ENCODE data around the gene RELA. TPM values are rescaled to one million over a fixed set of nuclear protein-coding genes. Genes with fewer than 3 reads are reported as not detected.
"Not testable (repeated sequence)": the region's sequence is repeated elsewhere in the genome, so short reads cannot be mapped to it uniquely, and the experiment has no call there.

Gene RELA
- total and polyA plus RNA-seq, 4 donors = 14.5 to 57.7 (median 41.7) TPM

GRCh38 chr11:65680192-65680743 is 17.6 kb upstream of the RELA start:
- no CpG with 5 or more reads among the region's 5 CpGs for WGBS (ENCODE audit: insufficient coverage)

DNA sequence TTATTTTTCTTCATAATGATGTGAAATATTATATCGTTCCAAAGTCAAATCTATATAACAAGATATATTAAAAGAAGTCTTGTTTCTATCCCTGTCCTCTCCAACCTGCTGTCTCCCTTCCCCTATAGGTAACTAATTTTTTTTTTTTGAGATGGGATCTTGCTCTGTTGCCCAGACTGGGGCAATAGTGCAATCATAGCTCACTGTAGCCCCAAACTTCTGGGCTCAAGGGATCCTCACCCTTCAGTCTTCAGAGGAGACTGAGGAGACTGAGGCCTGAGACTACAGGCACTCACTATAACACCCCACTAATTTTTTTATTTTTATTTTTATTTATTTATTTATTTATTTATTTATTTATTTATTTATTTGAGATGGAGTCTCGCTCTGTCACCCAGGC is 10.3 kb upstream of the RELA start:
- Histone ChIP-seq H3K9me3 (ENCODE audit: control insufficient read depth, insufficient read depth, low read length) (no peaks in the 10 kb centered on the region), H3K27me3 (ENCODE audit: control insufficient read depth, insufficient read depth, low read length) (no peaks in the 10 kb centered on the region), H3K27ac (ENCODE audit: low read depth, low read length) (no peak overlapping the region), H3K36me3 (ENCODE audit: control insufficient read depth, insufficient read depth, low read length) (no peaks in the 10 kb centered on the region), H3K4me1 (ENCODE audit: control insufficient read depth, insufficient read depth, low read length) (no peaks in the 10 kb centered on the region), H3K4me3 (ENCODE audit: low read depth, low read length) (no peak overlapping the region)
- no CpG with 5 or more reads among the region's 2 CpGs for WGBS (ENCODE audit: insufficient coverage)
- DNase-seq (ENCODE audit: low read depth in 4 of 6, low spot score in 6 of 6) = no peak

More at GRCh38 chr11:65680192-65680743, 17.6 kb upstream of the RELA start:
- Histone ChIP-seq H3K27ac (ENCODE audit: low read depth, low read length) (no peak overlapping the region), H3K9me3 (ENCODE audit: control insufficient read depth, insufficient read depth, low read length) (no peaks in the 10 kb centered on the region), H3K36me3 (ENCODE audit: control insufficient read depth, insufficient read depth, low read length) (no peaks in the 10 kb centered on the region), H3K4me3 (ENCODE audit: low read depth, low read length) (no peak overlapping the region), H3K27me3 (ENCODE audit: control insufficient read depth, insufficient read depth, low read length) (no peaks in the 10 kb centered on the region), H3K4me1 (ENCODE audit: control insufficient read depth, insufficient read depth, low read length) (no peaks in the 10 kb centered on the region)
- DNase-seq (ENCODE audit: low read depth in 4 of 6, low spot score in 6 of 6) = no peak

DNA sequence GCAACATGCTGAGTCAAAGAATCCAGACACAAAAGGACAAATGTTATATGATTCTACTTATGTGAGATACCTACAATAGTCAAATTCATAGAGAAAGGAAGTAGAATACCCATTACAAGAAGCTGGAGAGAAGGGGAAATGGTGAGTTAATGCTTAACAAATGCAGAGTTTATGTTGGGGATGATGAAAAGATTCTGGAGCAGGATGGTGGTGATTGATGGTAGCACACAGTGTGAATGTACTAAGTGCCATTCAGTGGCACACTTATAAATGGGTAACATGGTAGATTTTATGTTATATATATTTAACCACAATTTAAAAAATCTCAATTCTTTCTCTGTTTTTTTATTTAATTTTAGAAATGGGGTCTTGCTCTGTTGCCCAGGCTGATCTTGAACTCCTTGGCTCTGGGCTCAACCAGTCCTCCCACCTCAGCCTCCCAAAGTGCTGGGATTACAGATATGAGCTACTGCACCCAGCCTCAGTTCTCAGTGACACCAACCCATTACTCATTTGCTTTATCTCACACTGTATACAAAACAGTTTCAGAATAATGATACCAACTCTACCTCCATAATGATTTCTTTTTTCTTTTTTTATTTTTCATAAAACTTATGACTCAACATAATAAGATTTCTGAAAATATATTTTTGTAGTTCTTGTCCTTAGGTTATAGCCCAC is 9.6 kb upstream of the RELA start:
- no peaks in the 10 kb centered on the region for H3K36me3 ChIP-seq (ENCODE audit: control insufficient read depth, insufficient read depth, low read length)
- no peak for DNase-seq (ENCODE audit: low read depth in 4 of 6, low spot score in 6 of 6)
- no peaks in the 10 kb centered on the region for H3K27me3 ChIP-seq (ENCODE audit: control insufficient read depth, insufficient read depth, low read length)
- no peaks in the 10 kb centered on the region for H3K9me3 ChIP-seq (ENCODE audit: control insufficient read depth, insufficient read depth, low read length)
- H3K27ac ChIP-seq (ENCODE audit: low read depth, low read length) = no peak overlapping the region
- H3K4me3 ChIP-seq (ENCODE audit: low read depth, low read length) = no peak overlapping the region
- H3K4me1 ChIP-seq (ENCODE audit: control insufficient read depth, insufficient read depth, low read length) = no peaks in the 10 kb centered on the region

- peak in 3 of 6 donors; percentile 9 to 74 (median 70) for DNase-seq (ENCODE audit: low read depth in 4 of 6, low spot score in 6 of 6)
- no peaks in the 10 kb centered on the region for H3K27me3 ChIP-seq (ENCODE audit: control insufficient read depth, insufficient read depth, low read length)
- H3K4me3 ChIP-seq (ENCODE audit: low read depth, low read length) = peak overlapping the region; percentile 56
- H3K4me1 ChIP-seq (ENCODE audit: control insufficient read depth, insufficient read depth, low read length) = peaks cover 28% of the 10 kb centered on the region
- H3K27ac ChIP-seq (ENCODE audit: low read depth, low read length) = peak overlapping the region; percentile 99
- WGBS (ENCODE audit: insufficient coverage) = 0% methylated on average over 4 of the region's 15 CpGs
- peaks cover 32% of the 10 kb centered on the region for H3K36me3 ChIP-seq (ENCODE audit: control insufficient read depth, insufficient read depth, low read length)
- no peaks in the 10 kb centered on the region for H3K9me3 ChIP-seq (ENCODE audit: control insufficient read depth, insufficient read depth, low read length)
These were observed 1.0 kb upstream of the RELA start for GRCh38 chr11:65663639-65664200.

DNA sequence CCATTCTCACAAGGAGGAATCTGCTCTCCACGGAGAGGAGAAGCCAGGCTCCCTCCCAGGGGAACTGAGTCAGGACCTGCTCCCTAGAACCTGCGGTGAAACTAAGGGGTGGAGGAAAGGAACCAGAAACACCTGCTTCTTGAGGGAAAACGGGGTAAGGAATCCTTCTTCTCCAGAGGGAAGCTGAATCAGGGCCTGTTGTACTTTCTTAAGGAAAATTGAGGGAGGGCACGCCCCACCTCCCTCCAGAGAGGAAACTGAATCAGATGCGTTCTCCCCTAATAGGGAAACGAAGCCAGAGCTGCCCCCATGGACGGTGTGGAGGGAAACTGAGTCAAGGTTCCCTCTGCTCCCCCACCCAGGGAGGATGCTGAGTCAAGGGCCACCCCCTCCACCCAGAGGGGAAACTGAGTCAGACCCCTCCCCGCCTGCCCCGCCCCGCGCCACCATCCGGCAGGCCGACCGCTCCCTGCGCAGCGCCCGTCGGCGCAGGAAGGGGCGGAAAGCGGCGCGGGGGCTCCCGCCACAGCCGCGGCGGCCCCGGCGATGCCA is 393 bp downstream of the RELA start:
- H3K27me3 ChIP-seq (ENCODE audit: control insufficient read depth, insufficient read depth, low read length) = no peaks in the 10 kb centered on the region
- peaks cover 46% of the 10 kb centered on the region for H3K36me3 ChIP-seq (ENCODE audit: control insufficient read depth, insufficient read depth, low read length)
- peak overlapping the region; percentile 36 for H3K27ac ChIP-seq (ENCODE audit: low read depth, low read length)
- no peak for DNase-seq (ENCODE audit: low read depth in 4 of 6, low spot score in 6 of 6)
- H3K4me3 ChIP-seq (ENCODE audit: low read depth, low read length) = peak overlapping the region; percentile 56
- 1% methylated on average over 25 of the region's 29 CpGs for WGBS (ENCODE audit: insufficient coverage)
- no peaks in the 10 kb centered on the region for H3K9me3 ChIP-seq (ENCODE audit: control insufficient read depth, insufficient read depth, low read length)
- H3K4me1 ChIP-seq (ENCODE audit: control insufficient read depth, insufficient read depth, low read length) = peaks cover 28% of the 10 kb centered on the region

- WGBS (ENCODE audit: insufficient coverage) = 82% methylated on average over 15 of the region's 25 CpGs
- Histone ChIP-seq H3K27ac (ENCODE audit: low read depth, low read length) (peak overlapping the region; percentile 36), H3K4me1 (ENCODE audit: control insufficient read depth, insufficient read depth, low read length) (peaks cover 28% of the 10 kb centered on the region), H3K27me3 (ENCODE audit: control insufficient read depth, insufficient read depth, low read length) (no peaks in the 10 kb centered on the region), H3K4me3 (ENCODE audit: low read depth, low read length) (peak overlapping the region; percentile 56), H3K9me3 (ENCODE audit: control insufficient read depth, insufficient read depth, low read length) (no peaks in the 10 kb centered on the region), H3K36me3 (ENCODE audit: control insufficient read depth, insufficient read depth, low read length) (peaks cover 51% of the 10 kb centered on the region)
- DNase-seq (ENCODE audit: low read depth in 4 of 6, low spot score in 6 of 6) = no peak
These were observed 993 bp downstream of the RELA start for GRCh38 chr11:65661599-65662246.

GRCh38 chr11:65660908-65661307 is 1.8 kb downstream of the RELA start:
- peaks cover 58% of the 10 kb centered on the region for H3K36me3 ChIP-seq (ENCODE audit: control insufficient read depth, insufficient read depth, low read length)
- H3K9me3 ChIP-seq (ENCODE audit: control insufficient read depth, insufficient read depth, low read length); H3K27ac ChIP-seq (ENCODE audit: low read depth, low read length); H3K4me3 ChIP-seq (ENCODE audit: low read depth, low read length); DNase-seq (ENCODE audit: low read depth in 4 of 6, low spot score in 6 of 6); H3K27me3 ChIP-seq (ENCODE audit: control insufficient read depth, insufficient read depth, low read length): not testable (repeated sequence)
- 99% methylated on average over 7 of the region's 9 CpGs for WGBS (ENCODE audit: insufficient coverage)
- peaks cover 28% of the 10 kb centered on the region for H3K4me1 ChIP-seq (ENCODE audit: control insufficient read depth, insufficient read depth, low read length)

DNA sequence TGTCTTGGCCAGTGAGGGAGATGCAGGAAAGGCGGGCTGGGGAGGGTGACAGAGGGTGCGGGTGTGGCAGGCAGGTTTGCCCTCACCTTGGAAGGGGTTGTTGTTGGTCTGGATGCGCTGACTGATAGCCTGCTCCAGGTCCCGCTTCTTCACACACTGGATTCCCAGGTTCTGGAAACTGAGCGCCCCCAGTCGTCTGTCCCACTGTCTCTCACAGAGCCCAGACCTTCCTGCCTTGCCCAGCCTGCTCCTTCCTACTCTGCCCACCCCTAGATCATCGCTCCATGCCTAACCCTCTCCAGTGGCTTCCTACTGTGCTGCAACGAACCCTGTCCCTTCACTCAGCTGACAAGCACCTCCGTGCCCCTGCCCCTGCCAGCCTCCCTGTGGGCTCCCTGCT is 2.7 kb downstream of the RELA start:
- DNase-seq (ENCODE audit: low read depth in 4 of 6, low spot score in 6 of 6) = no peak
- Histone ChIP-seq H3K9me3 (ENCODE audit: control insufficient read depth, insufficient read depth, low read length) (no peaks in the 10 kb centered on the region), H3K27ac (ENCODE audit: low read depth, low read length) (no peak overlapping the region), H3K4me3 (ENCODE audit: low read depth, low read length) (no peak overlapping the region), H3K4me1 (ENCODE audit: control insufficient read depth, insufficient read depth, low read length) (peaks cover 28% of the 10 kb centered on the region), H3K36me3 (ENCODE audit: control insufficient read depth, insufficient read depth, low read length) (peaks cover 67% of the 10 kb centered on the region), H3K27me3 (ENCODE audit: control insufficient read depth, insufficient read depth, low read length) (no peaks in the 10 kb centered on the region)
- WGBS (ENCODE audit: insufficient coverage) = 94% methylated on average over 7 of the region's 9 CpGs

DNA sequence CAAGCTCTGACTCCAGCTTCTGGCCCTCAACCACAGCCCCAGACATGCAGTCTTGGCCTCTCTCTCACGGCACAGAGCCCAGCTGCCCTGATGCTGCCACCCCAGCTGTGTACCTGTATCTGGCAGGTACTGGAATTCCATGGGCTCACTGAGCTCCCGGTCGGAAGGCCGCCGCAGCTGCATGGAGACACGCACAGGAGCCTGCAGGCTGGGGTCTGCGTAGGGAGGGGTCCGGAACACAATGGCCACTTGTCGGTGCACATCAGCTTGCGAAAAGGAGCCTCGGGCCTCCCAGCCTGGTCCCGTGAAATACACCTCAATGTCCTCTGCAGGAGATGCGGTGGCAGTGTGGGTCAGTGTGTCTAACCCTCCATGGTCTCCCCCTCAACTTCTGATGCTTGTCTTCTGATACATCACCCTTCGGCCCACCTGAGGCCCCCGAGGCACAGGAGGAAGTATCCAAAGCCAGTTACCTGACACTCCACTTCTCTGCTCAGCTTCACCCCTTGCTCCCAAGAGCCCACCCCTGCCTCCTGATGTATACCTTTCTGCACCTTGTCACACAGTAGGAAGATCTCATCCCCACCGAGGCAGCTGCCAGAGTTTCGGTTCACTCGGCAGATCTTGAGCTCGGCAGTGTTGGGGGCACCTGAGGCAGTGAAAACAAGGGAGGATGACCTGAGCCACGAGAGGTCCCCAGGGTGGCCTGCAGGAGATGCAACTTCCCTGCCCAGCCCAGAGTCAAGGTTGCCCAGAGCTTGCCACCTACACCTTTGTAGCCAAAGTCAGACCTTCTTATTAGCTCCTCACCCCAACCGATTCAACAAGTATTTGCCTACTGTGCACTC is 4.3 kb downstream of the RELA start:
- DNase-seq (ENCODE audit: low read depth in 4 of 6, low spot score in 6 of 6) = no peak
- peaks cover 82% of the 10 kb centered on the region for H3K36me3 ChIP-seq (ENCODE audit: control insufficient read depth, insufficient read depth, low read length)
- no peak overlapping the region for H3K27ac ChIP-seq (ENCODE audit: low read depth, low read length)
- WGBS (ENCODE audit: insufficient coverage) = 96% methylated on average over 18 of the region's 21 CpGs
- H3K9me3 ChIP-seq (ENCODE audit: control insufficient read depth, insufficient read depth, low read length) = no peaks in the 10 kb centered on the region
- H3K4me3 ChIP-seq (ENCODE audit: low read depth, low read length) = no peak overlapping the region
- no peaks in the 10 kb centered on the region for H3K27me3 ChIP-seq (ENCODE audit: control insufficient read depth, insufficient read depth, low read length)
- peaks cover 32% of the 10 kb centered on the region for H3K4me1 ChIP-seq (ENCODE audit: control insufficient read depth, insufficient read depth, low read length)
